Smooth muscle cell (in vitro differentiated cells): ENCODE measurements around the gene CPSF4. TPM values are rescaled to one million over a fixed set of nuclear protein-coding genes. Genes with fewer than 3 reads are reported as not detected.
A peak's percentile ranks its signal among the peaks of the same experiment; 100 is the strongest.

Experiments
- DNase-seq: peaks from one replicate; lab custom pipeline; 2025; ENCODE audit not compliant: unreplicated experiment; lab: John Stamatoyannopoulos, UW
- H2AFZ ChIP-seq: fragments of 200-600 bp; sonication (generic); 2 replicates; pipeline ENCODE4 v1.6.0; 2016; ENCODE audit warnings: antibody characterized with exemption, low read depth, mild to moderate bottlenecking
- H3F3A ChIP-seq: fragments of 200-600 bp; sonication (generic); 2 replicates; pipeline ENCODE4 v1.6.0; 2017; ENCODE audit warnings: antibody characterized with exemption, low read depth
- H3K27ac ChIP-seq: fragments of 200-600 bp; sonication (generic); 2 replicates; pipeline ENCODE4 v1.5.1; 2016; ENCODE audit warnings: low read depth, mild to moderate bottlenecking
- H3K27me3 ChIP-seq: fragments of 200-600 bp; sonication (generic); 2 replicates; pipeline ENCODE4 v1.6.1; 2016; ENCODE audit warnings: low read depth, mild to moderate bottlenecking
- H3K36me3 ChIP-seq: fragments of 200-600 bp; sonication (generic); 2 replicates; pipeline ENCODE4 v1.5.1; 2016; ENCODE audit warnings: low read depth
- H3K4me1 ChIP-seq: fragments of 200-600 bp; sonication (generic); 2 replicates; pipeline ENCODE4 v1.5.1; 2016; ENCODE audit warnings: low read depth
- H3K4me2 ChIP-seq: fragments of 200-600 bp; sonication (generic); 2 replicates; pipeline ENCODE4 v1.6.0; 2016; ENCODE audit warnings: mild to moderate bottlenecking
- H3K4me3 ChIP-seq: fragments of 200-600 bp; sonication (generic); 2 replicates; pipeline ENCODE4 v1.5.1; 2016; ENCODE audit warnings: mild to moderate bottlenecking
- H3K79me2 ChIP-seq: fragments of 200-600 bp; sonication (generic); 2 replicates; pipeline ENCODE4 v1.6.0; 2016; ENCODE audit warnings: low read depth, mild to moderate bottlenecking
- H3K9ac ChIP-seq: fragments of 200-600 bp; sonication (generic); 2 replicates; pipeline ENCODE4 v1.6.0; 2016; ENCODE audit warnings: low read depth
- H3K9me3 ChIP-seq: fragments of 200-600 bp; sonication (generic); replicated peaks from 2 replicates; pipeline ENCODE4 v1.5.1; 2016; ENCODE audit warnings: low read depth
- H4K20me1 ChIP-seq: fragments of 200-600 bp; sonication (generic); 2 replicates; pipeline ENCODE4 v1.6.0; 2016; ENCODE audit warnings: low read depth
- CTCF ChIP-seq: fragments of 200-600 bp; sonication (generic); IDR thresholded peaks from 2 replicates; pipeline ENCODE4 v1.5.1; 2017; ENCODE audit warnings: borderline replicate concordance, mild to moderate bottlenecking, antibody characterized with exemption; ENCODE audit not compliant: insufficient read depth, poor library complexity, severe bottlenecking
- WGBS: methylation state at CpG from one replicate; pipeline ENCODE4 v1.1.7; 2016; ENCODE audit warnings: low lambda C conversion rate; 5-methylcytosine and 5-hydroxymethylcytosine counted together
- polyA plus RNA-seq: library from polyadenylated mRNA; unstranded; fragments of >200 nt; fragmentation: Nextera tagmentation; extraction: Ambion mirVana; gene quantifications from 2 replicates; pipeline ENCODE4 v1.2.1, GENCODE V29; 2016
- total RNA-seq: library from RNA; depleted of rRNA; stranded (reverse); fragments of >200 nt; gene quantifications from 2 replicates; pipeline ENCODE4 v1.2.3, GENCODE V29; 2014

The CPSF4 gene
- total and polyA plus RNA-seq, 2 experiments from 2014 or later, result 27.1 to 30.3 TPM

GRCh38 chr7:99407872-99408378, 30.8 kb upstream of the CPSF4 start:
- peaks cover 70% of the 10 kb centered on the region for H4K20me1 ChIP-seq
- H3K27ac ChIP-seq, result peak overlapping the region; percentile 98
- H3K27me3 ChIP-seq, result no peaks in the 10 kb centered on the region
- H2AFZ ChIP-seq, result peak overlapping the region; percentile 53
- 1% methylated on average over 28 of the region's 28 CpGs for WGBS
- DNase-seq, result peak; percentile 41
- H3K79me2 ChIP-seq, result peaks cover 75% of the 10 kb centered on the region
- peaks cover 17% of the 10 kb centered on the region for H3K4me1 ChIP-seq
- peak overlapping the region; percentile 96 for H3K4me2 ChIP-seq
- peak overlapping the region; percentile 92 for H3K4me3 ChIP-seq
- no peaks in the 10 kb centered on the region for H3K9me3 ChIP-seq
- H3K9ac ChIP-seq, result peak overlapping the region; percentile 97
- H3F3A ChIP-seq, result no peaks in the 10 kb centered on the region
- no peak for TF ChIP-seq CTCF
- peaks cover 10% of the 10 kb centered on the region for H3K36me3 ChIP-seq

DNA sequence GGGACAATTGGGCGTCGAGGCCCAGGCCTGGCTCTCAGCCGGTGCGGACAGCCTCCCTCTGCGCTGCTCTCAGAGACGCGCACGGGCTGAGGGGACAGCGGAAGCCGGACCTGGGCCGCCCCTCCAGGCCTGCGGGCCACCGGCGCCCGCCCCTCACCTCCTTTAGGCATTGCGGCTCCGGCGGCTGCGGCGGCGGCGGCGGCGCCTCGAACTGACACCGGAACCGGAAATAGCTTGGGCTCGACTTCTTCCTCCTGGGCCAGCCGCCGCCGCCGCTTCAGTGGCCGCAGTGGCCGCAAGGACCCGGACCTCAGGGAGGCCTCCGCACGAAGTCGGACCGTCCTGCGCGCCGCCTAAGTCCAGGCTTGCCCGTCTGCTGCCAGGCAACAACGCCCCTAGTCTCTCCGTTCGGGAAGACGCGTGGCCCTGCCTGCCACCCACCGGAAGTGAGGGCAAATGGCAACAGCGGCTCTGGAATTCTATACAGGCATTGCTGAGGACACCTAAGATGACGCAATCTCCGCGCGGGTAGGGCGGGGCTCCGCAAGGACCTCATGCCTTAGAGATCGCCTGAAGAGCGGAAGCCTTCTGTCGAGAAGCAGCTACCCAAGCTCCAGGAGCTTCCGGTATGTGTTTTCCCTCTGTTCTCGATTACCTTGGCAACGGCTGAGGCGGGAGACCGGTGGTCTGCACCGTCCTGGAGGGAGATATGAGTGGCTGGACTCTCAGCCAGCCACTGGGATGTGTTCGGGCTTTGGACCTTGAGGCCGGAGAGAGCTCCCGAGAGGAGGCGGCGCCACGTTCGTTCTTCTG, 30.2 kb upstream of the CPSF4 start, which contains the start of the genes BUD31 and PDAP1:
BUD31 (plus strand) TSS at position 591 of the 813 bp plus-strand sequence. CDS start 2,124 bp downstream, outside the sequence.
PDAP1 (minus strand) TSS at position 219 of the 813 bp plus-strand sequence; CDS start at position 170, 49 bp downstream.
- H3K9me3 ChIP-seq, result no peaks in the 10 kb centered on the region
- H3K27ac ChIP-seq, result peak within 1 kb of the TSS; percentile 98
- peak within 1 kb of the TSS; percentile 97 for H3K9ac ChIP-seq
- peak; percentile 90 for DNase-seq
- peaks cover 17% of the 10 kb centered on the region for H3K4me1 ChIP-seq
- peak within 1 kb of the TSS; percentile 92 for H3K4me3 ChIP-seq
- H3K4me2 ChIP-seq, result peak within 1 kb of the TSS; percentile 96
- H3F3A ChIP-seq, result no peaks in the 10 kb centered on the region
- H3K79me2 ChIP-seq, result peaks cover 72% of the 10 kb centered on the region
- peaks cover 64% of the 10 kb centered on the region for H4K20me1 ChIP-seq
- H3K27me3 ChIP-seq, result no peaks in the 10 kb centered on the region
- peak within 1 kb of the TSS; percentile 53 for H2AFZ ChIP-seq
- H3K36me3 ChIP-seq, result peaks cover 10% of the 10 kb centered on the region
- 1% methylated on average over 72 of the region's 72 CpGs for WGBS
- TF ChIP-seq CTCF, result no peak

- no peaks in the 10 kb centered on the region for H3K27me3 ChIP-seq
- H3K4me3 ChIP-seq, result peak overlapping the region; percentile 92
- peaks cover 17% of the 10 kb centered on the region for H3K4me1 ChIP-seq
- peaks cover 10% of the 10 kb centered on the region for H3K36me3 ChIP-seq
- DNase-seq, result no peak
- no peaks in the 10 kb centered on the region for H3K9me3 ChIP-seq
- peak overlapping the region; percentile 96 for H3K4me2 ChIP-seq
- H3K27ac ChIP-seq, result peak overlapping the region; percentile 98
- peaks cover 58% of the 10 kb centered on the region for H4K20me1 ChIP-seq
- peak overlapping the region; percentile 53 for H2AFZ ChIP-seq
- peaks cover 77% of the 10 kb centered on the region for H3K79me2 ChIP-seq
- H3F3A ChIP-seq, result no peaks in the 10 kb centered on the region
- H3K9ac ChIP-seq, result peak overlapping the region; percentile 97
- WGBS, result 5% methylated on average over 16 of the region's 18 CpGs
- TF ChIP-seq CTCF, result no peak
Observed at GRCh38 chr7:99409192-99409572, 29.6 kb upstream of the CPSF4 start.
